ENCODE data around the gene BBS9. TPM values are rescaled to one million over a fixed set of nuclear protein-coding genes. Genes with fewer than 3 reads are reported as not detected.

BBS9 gene
- total RNA-seq, 1 donor from 2014 or later: 22.6 TPM

GRCh38 chr7:33334349-33334748 lies 205.0 kb downstream of the BBS9 start:
- Mint-ChIP-seq H3K36me3 (ENCODE audit: unreplicated experiment) (no peaks in the 10 kb centered on the region), H3K27me3 (ENCODE audit: unreplicated experiment) (no peaks in the 10 kb centered on the region), H3K9me3 (ENCODE audit: unreplicated experiment) (no peaks in the 10 kb centered on the region), H3K4me3 (ENCODE audit: unreplicated experiment) (no peak overlapping the region), H3K27ac (ENCODE audit: unreplicated experiment) (no peak overlapping the region), H3K4me1 (ENCODE audit: unreplicated experiment) (no peaks in the 10 kb centered on the region)
- peak; percentile 50 for TF ChIP-seq CTCF (IDR thresholded peaks at IDR 0.05)
- DNase-seq (ENCODE audit: extremely low spot score, unreplicated experiment): no peak

- no peak for DNase-seq (ENCODE audit: extremely low spot score, unreplicated experiment)
- H3K36me3 Mint-ChIP-seq (ENCODE audit: unreplicated experiment): peaks cover 2% of the 10 kb centered on the region
- no peak for TF ChIP-seq CTCF (IDR thresholded peaks at IDR 0.05)
- H3K27me3 Mint-ChIP-seq (ENCODE audit: unreplicated experiment): no peaks in the 10 kb centered on the region
- H3K9me3 Mint-ChIP-seq (ENCODE audit: unreplicated experiment): no peaks in the 10 kb centered on the region
- H3K4me3 Mint-ChIP-seq (ENCODE audit: unreplicated experiment): no peak overlapping the region
- no peaks in the 10 kb centered on the region for H3K4me1 Mint-ChIP-seq (ENCODE audit: unreplicated experiment)
- no peak overlapping the region for H3K27ac Mint-ChIP-seq (ENCODE audit: unreplicated experiment)
Measured at GRCh38 chr7:33336820-33337219, 207.5 kb downstream of the BBS9 start.

- Mint-ChIP-seq H3K4me3 (ENCODE audit: unreplicated experiment) (no peak overlapping the region), H3K4me1 (ENCODE audit: unreplicated experiment) (no peaks in the 10 kb centered on the region), H3K36me3 (ENCODE audit: unreplicated experiment) (peaks cover 3% of the 10 kb centered on the region), H3K27me3 (ENCODE audit: unreplicated experiment) (no peaks in the 10 kb centered on the region), H3K9me3 (ENCODE audit: unreplicated experiment) (no peaks in the 10 kb centered on the region), H3K27ac (ENCODE audit: unreplicated experiment) (no peak overlapping the region)
- no peak for DNase-seq (ENCODE audit: extremely low spot score, unreplicated experiment)
- TF ChIP-seq CTCF (IDR thresholded peaks at IDR 0.05): no peak
Measured at GRCh38 chr7:33339074-33339790, 209.9 kb downstream of the BBS9 start.

GRCh38 chr7:33346055-33346454 lies 216.7 kb downstream of the BBS9 start:
- H3K9me3 Mint-ChIP-seq (ENCODE audit: unreplicated experiment): peaks cover 2% of the 10 kb centered on the region

GRCh38 chr7:33350577-33350976 lies 221.2 kb downstream of the BBS9 start:
- Mint-ChIP-seq H3K27ac (ENCODE audit: unreplicated experiment) (no peak overlapping the region), H3K9me3 (ENCODE audit: unreplicated experiment) (peaks cover 2% of the 10 kb centered on the region), H3K4me3 (ENCODE audit: unreplicated experiment) (no peak overlapping the region), H3K36me3 (ENCODE audit: unreplicated experiment) (peaks cover 6% of the 10 kb centered on the region), H3K27me3 (ENCODE audit: unreplicated experiment) (no peaks in the 10 kb centered on the region), H3K4me1 (ENCODE audit: unreplicated experiment) (no peaks in the 10 kb centered on the region)
- DNase-seq (ENCODE audit: extremely low spot score, unreplicated experiment): no peak
- no peak for TF ChIP-seq CTCF (IDR thresholded peaks at IDR 0.05)

More at GRCh38 chr7:33346055-33346454, 216.7 kb downstream of the BBS9 start:
- Mint-ChIP-seq H3K27ac (ENCODE audit: unreplicated experiment) (no peak overlapping the region), H3K4me1 (ENCODE audit: unreplicated experiment) (no peaks in the 10 kb centered on the region), H3K27me3 (ENCODE audit: unreplicated experiment) (no peaks in the 10 kb centered on the region), H3K36me3 (ENCODE audit: unreplicated experiment) (peaks cover 10% of the 10 kb centered on the region), H3K4me3 (ENCODE audit: unreplicated experiment) (no peak overlapping the region)
- DNase-seq (ENCODE audit: extremely low spot score, unreplicated experiment): no peak
- no peak for TF ChIP-seq CTCF (IDR thresholded peaks at IDR 0.05)
